GM12878 (cell line): ENCODE measurements around the gene S100A9. TPM values are rescaled to one million over a fixed set of nuclear protein-coding genes. Genes with fewer than 3 reads are reported as not detected.

Experiments used
- CUX1 ChIP-seq: IDR thresholded peaks from 2 replicates; pipeline ENCODE4 v1.6.1; 2012; ENCODE audit warnings: improper control_type of control experiment, low read depth, low read length; ENCODE audit not compliant: insufficient replicate concordance
- E2F4 ChIP-seq: IDR thresholded peaks from 2 replicates; pipeline ENCODE4 v1.6.1; 2012; ENCODE audit warnings: low read depth, low read length, improper control_type of control experiment
- NRF1 ChIP-seq: conservative IDR thresholded peaks from 2 replicates; pipeline ENCODE4 v1.6.1; 2011; ENCODE audit warnings: mild to moderate bottlenecking, low read depth, low read length, improper control_type of control experiment
- PBX3 ChIP-seq: IDR thresholded peaks from 2 replicates; pipeline ENCODE4 v1.6.1; 2011; ENCODE audit warnings: mild to moderate bottlenecking, low read depth, low read length, moderate library complexity; ENCODE audit not compliant: insufficient replicate concordance
- ZNF24 ChIP-seq: fragments of 450-650 bp; IDR thresholded peaks from 2 replicates; pipeline ENCODE4 v1.6.1; 2017; ENCODE audit warnings: antibody characterized with exemption, mild to moderate bottlenecking
- polyA plus RNA-seq, 11 experiments: library from polyadenylated mRNA; depleted of rRNA in 4 of 11; unstranded in 6 of 11; stranded (reverse) in 5 of 11; fragments of >200 nt; fragmentation: Nextera tagmentation in 4 of 11; fragmentation: Illumina TruSeq in 1 of 11; extraction: Ambion mirVana in 4 of 11; extraction: Trizol in 1 of 11; gene quantifications; 1 replicate in 1 of 11; 2 replicates in 10 of 11; pipeline versions ENCODE4 v1.2.1 to v1.2.3, GENCODE V29; 2011 to 2016; ENCODE audit warnings: inconsistent platforms in 2 of 11, missing spikeins in 2 of 11, low read depth in 1 of 11
- total RNA-seq, 4 experiments: library from RNA; depleted of rRNA in 3 of 4; stranded (reverse); fragments of >200 nt in 3 of 4; fragmentation: Illumina TruSeq in 1 of 4; extraction: Trizol in 1 of 4; gene quantifications; 2 replicates each; pipeline versions ENCODE4 v1.2.1 to v1.2.3, GENCODE V29; 2013 to 2021

The S100A9 gene
- total and polyA plus RNA-seq, 10 of the 15 experiments (the other 5 are each of a cell fraction or from before 2014, with no cell fraction given) = 0.22 to 1.7 (median 0.49) TPM; not detected in 3

- no peak for TF ChIP-seq CUX1
- TF ChIP-seq NRF1 = no peak
- no peak for TF ChIP-seq PBX3
- no peak for TF ChIP-seq ZNF24
- TF ChIP-seq E2F4 = no peak
Measured at GRCh38 chr1:153368495-153368894, 10.8 kb downstream of the S100A9 start (continued).
